GM19035 (cell line): Measurements from ENCODE around the gene UGGT2.
A peak's percentile ranks its signal among the peaks of the same experiment; 100 is the strongest.
"Not testable (repeated sequence)": the region's sequence is repeated elsewhere in the genome, so short reads cannot be mapped to it uniquely, and the experiment has no call there.

Source experiments
- ATAC-seq: cut with Tn5 transposase; IDR thresholded peaks from one replicate; pipeline ENCODE4 v1.9.1; 2021; ENCODE audit not compliant: unreplicated experiment

Gene UGGT2

GRCh38 chr13:95970878-95971277 is 82.3 kb downstream of the UGGT2 start:
- ATAC-seq = no peak

DNA sequence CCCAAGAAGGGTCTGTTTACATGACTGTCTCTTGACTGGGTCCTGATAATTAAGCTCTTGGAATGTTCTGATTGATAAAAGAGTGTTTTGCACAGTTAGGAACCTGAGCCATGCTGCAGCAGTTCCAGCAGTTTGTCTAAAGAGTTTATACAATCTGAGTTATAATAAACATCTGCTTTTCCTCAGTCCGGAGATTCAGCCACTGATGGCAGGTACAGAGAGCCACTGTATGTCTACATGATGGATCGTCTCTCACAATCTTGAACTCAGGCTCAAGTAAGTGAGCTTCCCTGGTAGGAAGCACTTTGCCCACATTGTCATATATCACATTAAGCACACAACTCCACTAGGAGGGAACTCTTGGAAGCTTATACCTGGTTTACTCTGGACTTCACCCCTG is 84.3 kb downstream of the UGGT2 start:
- no peak for ATAC-seq

GRCh38 chr13:95957331-95957730 is 95.9 kb downstream of the UGGT2 start:
- ATAC-seq = no peak

DNA sequence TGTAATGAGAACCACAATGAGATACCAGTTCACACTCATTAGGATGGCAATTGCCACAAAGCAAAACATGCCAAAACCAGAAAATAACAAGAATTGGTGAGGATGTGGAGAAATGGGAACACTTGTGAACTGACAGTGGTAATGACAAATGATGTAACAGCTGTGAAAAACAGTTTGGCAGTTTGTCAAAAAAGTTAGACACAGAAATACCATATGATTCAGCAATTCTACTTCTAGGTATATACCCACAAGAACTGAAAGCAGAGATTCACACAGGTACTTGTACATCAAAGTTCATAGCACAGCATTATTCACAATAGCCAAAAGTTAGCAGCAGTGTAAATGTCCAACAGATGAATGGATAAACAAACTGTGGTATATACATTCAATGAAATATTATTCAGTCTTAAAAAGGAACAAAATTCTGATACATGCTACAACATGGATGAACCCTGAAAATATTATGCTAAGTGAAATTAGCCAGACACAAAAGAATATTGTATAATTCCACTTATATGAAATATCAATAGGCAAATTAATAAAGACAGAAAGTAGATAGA is 96.5 kb downstream of the UGGT2 start:
- ATAC-seq = no peak

GRCh38 chr13:95955719-95956118 is 97.5 kb downstream of the UGGT2 start:
- ATAC-seq = no peak

DNA sequence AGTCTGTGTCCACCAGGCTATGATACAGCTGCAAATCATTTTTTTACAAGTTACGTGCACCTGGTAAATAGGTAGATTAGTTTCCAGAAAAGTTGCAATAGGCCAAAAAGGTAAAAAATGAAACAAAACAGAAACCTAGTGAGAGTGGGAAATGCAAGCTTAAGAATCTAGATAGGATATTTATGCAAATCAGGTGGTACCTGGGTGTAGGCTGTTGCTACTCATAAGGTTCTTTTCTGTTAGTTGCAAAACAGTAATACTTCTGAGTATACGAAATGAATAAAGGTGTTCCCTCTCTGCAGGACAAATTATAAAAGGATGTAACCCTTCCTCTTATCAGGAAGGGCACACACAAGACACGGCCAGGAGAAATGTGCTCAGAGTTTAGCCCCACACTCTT is 97.9 kb downstream of the UGGT2 start:
- peak; percentile 83 for ATAC-seq

DNA sequence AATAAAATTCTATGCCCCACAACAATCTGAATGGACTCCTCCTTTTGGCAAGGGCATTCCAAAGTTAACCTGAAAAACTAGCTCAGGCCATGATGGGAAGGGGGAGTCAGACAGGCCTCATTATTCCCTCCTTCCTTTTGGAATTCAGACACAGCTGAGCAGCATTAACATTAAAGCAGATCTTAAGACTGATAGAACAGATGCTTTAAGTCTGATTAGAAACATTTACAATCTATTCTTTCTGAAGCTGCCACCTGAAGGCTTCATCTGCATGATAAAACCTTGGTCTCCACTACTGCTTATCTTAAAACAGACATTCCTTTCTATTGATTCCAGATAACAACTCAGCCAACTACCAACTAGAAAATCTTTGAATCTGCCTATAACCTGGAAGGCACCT is 98.9 kb downstream of the UGGT2 start:
- no peak for ATAC-seq

DNA sequence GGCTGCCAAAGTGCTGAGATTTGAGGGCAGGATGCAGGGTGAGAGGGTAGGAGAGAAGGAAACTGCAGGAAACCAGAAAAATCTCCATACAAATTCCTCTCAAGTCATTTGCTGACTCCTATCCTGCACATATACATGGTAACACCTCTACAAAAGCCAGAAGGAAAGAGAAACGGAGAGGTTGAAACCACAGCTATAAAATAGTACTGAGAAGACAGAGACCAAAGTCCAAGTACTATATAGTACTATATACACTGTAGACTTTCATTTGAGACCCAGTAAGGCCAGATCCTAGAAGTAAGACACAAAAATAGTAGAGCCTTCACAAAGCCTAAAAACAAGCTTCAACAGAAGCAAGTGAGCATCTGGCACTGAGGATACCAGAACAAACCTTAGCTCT is 103.1 kb downstream of the UGGT2 start:
- no peak for ATAC-seq

DNA sequence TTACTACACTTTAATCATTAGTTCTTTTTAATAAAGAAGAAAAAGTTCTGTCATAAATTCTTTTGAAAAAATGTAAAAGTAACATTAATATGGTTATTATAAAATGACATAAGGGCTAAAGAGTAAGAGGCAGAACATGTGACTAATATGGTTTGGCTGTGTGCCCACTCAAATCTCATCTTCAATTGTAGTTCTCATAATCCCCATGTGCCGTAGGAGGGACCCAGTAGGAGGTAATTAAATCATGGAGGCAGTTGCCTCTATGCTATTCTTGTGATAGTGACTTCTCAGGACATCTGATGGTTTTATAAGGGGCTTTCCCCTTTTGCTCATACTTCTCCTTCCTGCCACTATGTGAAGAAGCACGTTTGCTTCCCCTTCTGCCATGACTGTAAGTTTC is 104.5 kb downstream of the UGGT2 start:
- no peak for ATAC-seq

DNA sequence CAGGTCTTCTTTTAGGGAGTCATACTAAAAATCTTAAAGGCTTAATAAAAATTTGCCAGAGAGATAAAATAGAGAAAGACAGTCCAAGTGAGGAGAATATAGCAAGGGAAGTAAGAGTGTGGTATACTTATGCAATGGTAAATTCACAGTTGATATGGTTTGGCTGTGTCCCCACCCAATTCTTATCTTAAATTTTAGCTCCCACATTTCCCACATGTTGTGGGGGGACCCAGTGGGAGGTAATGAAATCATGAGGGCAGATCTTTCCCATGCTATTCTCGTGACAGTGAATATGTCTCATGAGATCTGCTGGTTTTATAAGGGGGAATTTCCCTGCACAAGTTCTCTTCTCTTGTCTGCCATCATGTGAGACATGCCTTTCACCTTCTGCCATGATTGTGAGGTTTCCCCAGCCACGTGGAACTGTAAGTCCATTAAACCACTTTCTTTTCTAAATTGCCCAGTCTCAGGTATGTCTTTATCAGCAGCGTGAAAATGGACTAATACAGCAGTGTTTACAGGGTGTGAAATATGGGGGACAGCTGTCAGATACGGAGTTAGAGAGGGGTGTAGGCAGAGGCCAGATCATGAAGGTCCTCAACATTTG is 115.4 kb downstream of the UGGT2 start:
- ATAC-seq = no peak

DNA sequence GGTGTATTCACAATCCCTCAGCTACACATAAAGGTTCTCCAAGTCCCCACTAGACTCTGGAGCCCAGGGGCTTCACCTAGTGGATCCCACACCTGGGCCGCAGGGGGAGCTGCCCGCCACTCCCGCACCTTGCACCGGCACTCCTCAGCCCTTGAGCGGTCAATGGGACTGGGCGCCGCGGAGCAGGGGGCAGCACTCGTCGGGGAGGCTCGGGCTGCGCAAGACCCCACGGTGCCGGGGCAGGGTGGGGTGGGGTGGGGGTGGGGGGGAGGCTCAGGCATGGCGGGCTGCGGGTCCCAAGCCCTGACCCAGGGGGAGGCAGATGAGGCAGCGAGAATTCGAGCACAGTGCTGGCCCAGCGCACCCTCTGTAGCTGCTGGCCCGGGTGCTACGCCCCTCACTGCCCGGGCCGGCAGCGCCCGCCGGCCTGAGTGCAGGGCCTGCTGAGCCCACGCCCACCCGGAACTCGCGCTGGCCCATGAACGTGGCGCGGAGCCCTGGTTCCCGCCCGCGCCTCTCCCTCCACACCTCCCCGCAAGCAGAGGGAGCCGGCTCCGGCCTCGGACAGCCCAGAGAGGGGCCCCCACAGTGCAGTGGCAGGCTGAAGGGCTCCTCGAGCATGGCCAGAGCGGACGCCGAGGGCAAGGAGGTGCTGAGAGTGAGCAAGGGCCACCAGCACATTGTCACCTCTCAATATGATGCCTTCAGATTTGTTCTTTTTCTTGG is 121.7 kb downstream of the UGGT2 start:
- no peak for ATAC-seq

- no peak for ATAC-seq
Observed at GRCh38 chr13:95929430-95929829, 123.8 kb downstream of the UGGT2 start.

- not testable (repeated sequence) for ATAC-seq
Observed at GRCh38 chr13:95928367-95928906, 124.8 kb downstream of the UGGT2 start.

DNA sequence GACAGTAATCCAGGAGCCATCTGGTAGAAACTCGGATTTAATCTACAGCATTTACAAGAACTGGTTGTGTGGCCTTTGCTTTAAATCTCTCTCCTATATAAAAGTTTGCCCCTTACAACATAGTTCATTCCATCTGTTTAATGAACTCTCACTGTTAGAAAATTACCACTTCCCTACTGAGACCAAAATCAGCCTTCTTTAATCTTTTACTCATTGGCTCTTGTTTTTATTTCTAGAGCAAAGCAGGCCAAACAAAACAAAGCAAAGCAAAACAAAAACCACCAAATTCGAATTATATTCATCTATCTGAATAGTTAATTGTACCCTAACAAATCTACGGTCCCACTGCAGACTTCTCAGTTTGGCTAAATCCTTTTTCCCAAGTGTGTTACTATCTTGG is 127.0 kb downstream of the UGGT2 start:
- no peak for ATAC-seq

- ATAC-seq = no peak
Observed at GRCh38 chr13:95924389-95924994, 128.7 kb downstream of the UGGT2 start.

DNA sequence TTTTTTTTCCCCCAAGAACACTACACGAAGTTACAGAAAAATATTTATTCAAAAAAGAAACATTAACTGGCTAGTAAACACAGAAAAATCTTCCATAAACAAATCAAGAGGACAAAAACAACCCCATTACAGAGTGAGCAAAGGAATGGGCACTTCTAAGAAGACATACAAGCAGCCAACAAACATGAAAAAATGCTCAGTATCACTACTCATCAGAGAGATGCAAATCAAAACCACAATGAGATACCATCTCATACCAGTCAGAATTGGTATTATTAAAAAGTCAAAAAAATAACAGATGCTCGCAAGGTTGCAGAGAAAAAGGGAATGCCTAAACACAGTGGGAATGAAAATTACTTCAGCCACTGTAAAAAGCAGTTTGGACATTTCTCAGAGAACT is 131.7 kb downstream of the UGGT2 start:
- no peak for ATAC-seq

- no peak for ATAC-seq
Observed at GRCh38 chr13:95920485-95920884, 132.7 kb downstream of the UGGT2 start.

DNA sequence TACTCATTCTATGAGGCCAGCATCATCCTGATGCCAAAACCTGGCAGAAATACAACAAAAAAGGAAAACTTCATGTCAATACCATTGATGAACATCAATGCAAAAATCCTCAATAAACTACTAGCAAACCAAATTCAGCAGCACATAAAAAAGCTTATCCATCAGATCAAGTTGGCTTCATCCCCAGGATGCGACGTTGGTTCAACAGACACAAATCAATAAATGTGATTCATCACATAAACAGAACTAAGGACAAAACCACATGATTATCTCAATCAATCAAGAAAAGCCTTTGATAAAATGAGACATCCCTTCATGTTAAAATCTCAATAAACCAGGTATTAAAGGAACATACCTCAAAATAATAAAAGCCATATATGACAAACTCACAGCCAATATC is 134.3 kb downstream of the UGGT2 start:
- ATAC-seq = no peak

DNA sequence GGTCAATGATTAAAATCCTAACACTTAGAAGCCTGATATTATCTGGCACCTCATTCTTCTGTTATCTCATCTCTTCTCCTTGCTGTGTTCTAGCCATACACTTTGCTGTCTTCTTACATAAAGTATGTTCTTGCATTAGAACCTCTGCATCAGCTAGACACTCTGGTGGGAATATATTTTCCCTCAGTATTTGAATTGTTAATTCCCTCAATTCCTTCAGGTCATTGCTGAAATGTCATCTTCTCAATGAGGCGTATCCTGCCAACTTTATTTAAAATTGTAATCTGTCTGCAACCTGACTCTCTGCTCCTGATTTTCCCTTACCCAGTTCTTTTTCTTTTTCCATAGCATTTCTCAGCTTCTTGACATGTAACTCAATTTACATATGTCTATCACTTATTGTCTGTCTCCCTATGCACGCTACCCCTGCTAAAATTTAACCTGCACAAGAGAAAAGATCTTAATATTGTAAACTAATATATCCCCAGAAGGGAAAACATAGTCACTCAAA is 138.2 kb downstream of the UGGT2 start:
- ATAC-seq = no peak

DNA sequence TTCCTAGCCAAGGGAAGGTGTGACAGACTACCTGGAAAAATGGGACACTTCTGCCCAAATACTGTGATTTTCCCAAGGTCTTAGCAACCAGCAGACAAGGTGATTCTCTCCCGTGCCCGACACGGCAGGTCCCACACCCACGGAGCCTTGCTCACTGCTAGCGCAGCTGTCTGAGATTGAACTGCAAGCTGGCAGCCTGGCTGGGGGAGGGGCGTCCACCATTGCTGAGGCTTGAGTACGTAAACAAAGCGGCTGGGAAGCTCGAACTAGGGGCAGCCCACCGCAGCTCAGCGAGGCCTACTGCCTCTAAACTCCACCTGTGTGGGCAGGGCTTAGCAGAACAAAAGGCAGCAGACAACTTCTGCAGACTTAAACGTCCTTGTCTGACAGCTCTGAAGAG is 146.2 kb downstream of the UGGT2 start:
- no peak for ATAC-seq

DNA sequence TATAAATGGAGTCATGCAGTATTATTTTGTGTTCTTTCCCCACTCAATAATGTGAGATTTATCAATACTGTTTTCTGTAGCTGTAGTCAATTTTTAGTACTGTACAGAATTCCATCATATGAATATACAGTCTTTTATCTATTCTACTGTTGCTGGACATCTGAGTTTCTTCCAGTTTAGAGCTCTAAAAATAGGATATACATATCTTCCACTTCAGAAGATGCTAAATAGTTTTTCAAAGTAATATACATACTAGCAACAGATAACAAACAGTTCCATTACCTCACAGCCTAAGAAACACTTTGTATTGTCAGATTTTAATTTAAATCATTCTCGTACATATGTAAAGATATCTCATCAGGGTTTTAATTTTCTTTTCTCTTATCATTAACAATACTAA is 149.6 kb downstream of the UGGT2 start:
- no peak for ATAC-seq

DNA sequence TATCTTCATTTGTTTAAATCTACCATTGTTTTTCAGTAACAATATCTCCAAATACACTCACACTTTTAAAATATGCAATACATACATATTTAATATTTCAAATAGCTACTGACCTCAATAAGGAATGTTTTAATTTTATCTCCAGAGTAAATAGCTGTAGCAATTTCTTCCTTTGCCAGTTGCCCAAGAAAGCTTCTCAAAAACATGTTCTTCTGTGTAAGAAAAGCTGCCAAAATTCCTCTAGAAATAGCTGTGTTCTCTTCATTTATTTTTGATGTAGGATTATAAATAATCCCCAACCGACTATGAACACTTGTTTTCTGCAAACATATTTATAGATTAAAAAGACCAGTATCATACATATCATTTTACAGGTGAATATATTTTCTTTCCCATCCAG is 150.5 kb downstream of the UGGT2 start:
- no peak for ATAC-seq
